Lower lobe of right lung (tissue), 2 donors: ENCODE measurements around the gene NUBP2. TPM values are rescaled to one million over a fixed set of nuclear protein-coding genes. Genes with fewer than 3 reads are reported as not detected.

ENCODE experiments used
- ATAC-seq, 2 donors: fragments of 200-7000 bp; cut with Tn5 transposase; one replicate each; pipeline ENCODE4 v1.9.1; 2020 to 2022; ENCODE audit warnings: mild to moderate bottlenecking in 2 of 2, moderate library complexity in 2 of 2
- DNase-seq: peaks from one replicate; pipeline ENCODE4 v3.0.0-alpha.2; 2020
- H3K27ac ChIP-seq: fragments of 200-600 bp; one replicate; pipeline ENCODE4 v1.8.0; 2022
- H3K27me3 ChIP-seq: fragments of 200-600 bp; one replicate; pipeline ENCODE4 v1.8.0; 2022; ENCODE audit warnings: low read depth
- H3K36me3 ChIP-seq: fragments of 200-600 bp; one replicate; pipeline ENCODE4 v1.8.0; 2022; ENCODE audit warnings: mild to moderate bottlenecking
- H3K4me1 ChIP-seq: fragments of 200-600 bp; one replicate; pipeline ENCODE4 v1.8.0; 2022
- H3K4me3 ChIP-seq: fragments of 200-600 bp; one replicate; pipeline ENCODE4 v1.8.0; 2022; ENCODE audit warnings: mild to moderate bottlenecking
- H3K9me3 ChIP-seq: fragments of 200-600 bp; one replicate; pipeline ENCODE4 v1.8.0; 2022
- CTCF ChIP-seq: fragments of 200-600 bp; IDR thresholded peaks from one replicate; pipeline ENCODE4 v1.8.0; 2022; ENCODE audit warnings: antibody characterized with exemption, mild to moderate bottlenecking
- intact Hi-C: fragments of 100-400 bp; cut with DNase I; formaldehyde crosslinking; loops from one replicate; pipeline ENCODE4 v1.11.0; 2022
- total RNA-seq: library from RNA; stranded (reverse); fragmentation: NEBNext Ultra II Directional; extraction: Animal tissue kit (Norgen Biotek cat#: 25700); gene quantifications from one replicate; pipeline ENCODE4 v1.2.1, GENCODE V29; 2021
- donor health status: DM: no; HTN: yes; CAD: no; lungs with severe emphysema.

Gene NUBP2
- total RNA-seq, 1 donor from 2014 or later = 36.0 TPM

GRCh38 chr16:1818204-1818872, 35.6 kb downstream of the NUBP2 start:
- no peak for TF ChIP-seq CTCF
- no peak for ATAC-seq
- peaks cover 83% of the 10 kb centered on the region for H3K36me3 ChIP-seq

GRCh38 chr16:1818873-1819525, 36.2 kb downstream of the NUBP2 start:
- no peaks in the 10 kb centered on the region for H3K9me3 ChIP-seq
- DNase-seq (no peak), ATAC-seq (no peak)
- H3K4me1 ChIP-seq = peaks cover 4% of the 10 kb centered on the region
- TF ChIP-seq CTCF = no peak
- no peak overlapping the region for H3K27ac ChIP-seq
- H3K4me3 ChIP-seq = no peak overlapping the region
- intact Hi-C loops = no loop called here
- H3K27me3 ChIP-seq = no peaks in the 10 kb centered on the region
- H3K36me3 ChIP-seq = peaks cover 78% of the 10 kb centered on the region

More at GRCh38 chr16:1818204-1818872, 35.6 kb downstream of the NUBP2 start:
- H3K4me3 ChIP-seq = no peak overlapping the region
- intact Hi-C loops = no loop called here
- H3K9me3 ChIP-seq = no peaks in the 10 kb centered on the region
- no peak for DNase-seq
- no peaks in the 10 kb centered on the region for H3K4me1 ChIP-seq
- no peak overlapping the region for H3K27ac ChIP-seq
- H3K27me3 ChIP-seq = no peaks in the 10 kb centered on the region

- no peaks in the 10 kb centered on the region for H3K27me3 ChIP-seq
- DNase-seq = no peak
- H3K27ac ChIP-seq = no peak overlapping the region
- peaks cover 72% of the 10 kb centered on the region for H3K36me3 ChIP-seq
- H3K4me1 ChIP-seq = peaks cover 10% of the 10 kb centered on the region
- no peak overlapping the region for H3K4me3 ChIP-seq
- no peak for ATAC-seq
- no peaks in the 10 kb centered on the region for H3K9me3 ChIP-seq
- TF ChIP-seq CTCF = no peak
- intact Hi-C loops = no loop called here
These were observed 36.9 kb downstream of the NUBP2 start for GRCh38 chr16:1819611-1820010.

GRCh38 chr16:1820096-1820945, 37.6 kb downstream of the NUBP2 start:
- H3K9me3 ChIP-seq = no peaks in the 10 kb centered on the region
- TF ChIP-seq CTCF = no peak
- no peak for ATAC-seq
- no peak for DNase-seq
- H3K4me3 ChIP-seq = no peak overlapping the region
- intact Hi-C loops = no loop called here
- no peaks in the 10 kb centered on the region for H3K27me3 ChIP-seq
- peaks cover 69% of the 10 kb centered on the region for H3K36me3 ChIP-seq
- no peak overlapping the region for H3K27ac ChIP-seq
- H3K4me1 ChIP-seq = peaks cover 17% of the 10 kb centered on the region

GRCh38 chr16:1820946-1821290, 38.2 kb downstream of the NUBP2 start:
- peaks cover 23% of the 10 kb centered on the region for H3K4me1 ChIP-seq
- intact Hi-C loops = no loop called here
- no peak for ATAC-seq
- TF ChIP-seq CTCF = no peak
- H3K36me3 ChIP-seq = peaks cover 64% of the 10 kb centered on the region
- no peaks in the 10 kb centered on the region for H3K27me3 ChIP-seq
- H3K9me3 ChIP-seq = no peaks in the 10 kb centered on the region
- H3K27ac ChIP-seq = no peak overlapping the region
- DNase-seq = no peak
- no peak overlapping the region for H3K4me3 ChIP-seq
